Nephron (organoid): ENCODE results near the gene SIL1.
"Not testable (repeated sequence)": the region's sequence is repeated elsewhere in the genome, so short reads cannot be mapped to it uniquely, and the experiment has no call there.

Source experiments
- H3K27ac Mint-ChIP-seq, 3 experiments: 2 replicates each; pipeline ENCODE4 v1.8.0; 2020; ENCODE audit warnings: mixed read lengths in 3 of 3, mild to moderate bottlenecking in 2 of 3, moderate library complexity in 1 of 3
- H3K27me3 Mint-ChIP-seq: 2 replicates; pipeline ENCODE4 v1.8.0; 2021; ENCODE audit warnings: low read depth, mild to moderate bottlenecking, moderate library complexity, mixed read lengths
- H3K36me3 Mint-ChIP-seq: 2 replicates; pipeline ENCODE4 v1.8.0; 2020; ENCODE audit warnings: low read depth, mixed read lengths
- H3K4me1 Mint-ChIP-seq: 2 replicates; pipeline ENCODE4 v1.8.0; 2020; ENCODE audit warnings: mixed read lengths
- H3K4me3 Mint-ChIP-seq, 3 experiments: 2 replicates each; pipeline ENCODE4 v1.8.0; 2020; ENCODE audit warnings: mild to moderate bottlenecking in 3 of 3, mixed read lengths in 3 of 3, moderate library complexity in 2 of 3
- H3K9me3 Mint-ChIP-seq: 2 replicates; pipeline ENCODE4 v1.8.0; 2020; ENCODE audit warnings: mixed read lengths
- CTCF ChIP-seq, 3 experiments: fragments of 200-600 bp; sonication (generic); IDR thresholded peaks; one replicate each; pipeline ENCODE4 v1.5.0; 2021; ENCODE audit warnings: antibody characterized with exemption in 3 of 3; ENCODE audit not compliant: unreplicated experiment in 3 of 3

The SIL1 gene

DNA sequence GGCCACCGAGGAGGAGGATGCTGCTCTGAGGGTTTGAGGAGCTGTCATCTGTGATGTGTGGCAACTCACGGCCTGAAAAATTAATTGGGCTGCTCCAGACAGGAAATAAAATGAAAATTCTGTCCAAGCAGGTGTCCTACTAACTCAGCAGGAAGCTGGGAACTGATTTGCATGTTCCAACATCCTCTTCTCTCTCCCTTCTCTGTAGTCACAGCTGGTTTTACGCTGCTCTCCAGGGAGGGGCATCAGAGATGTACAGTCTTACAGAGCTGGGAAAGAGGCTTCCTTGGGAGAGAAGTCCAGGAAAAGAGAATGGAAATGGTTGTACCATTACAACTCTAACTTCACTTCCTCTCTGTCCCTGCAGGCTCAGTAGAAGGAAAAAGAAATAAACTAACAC is 24.2 kb upstream of the SIL1 start:
- TF ChIP-seq CTCF (IDR thresholded peaks at IDR 0.05; ENCODE audit: unreplicated experiment in 3 of 3) = no peak
- no peaks in the 10 kb centered on the region for H3K4me1 Mint-ChIP-seq
- peaks cover 6% of the 10 kb centered on the region for H3K27me3 Mint-ChIP-seq
- H3K36me3 Mint-ChIP-seq = no peaks in the 10 kb centered on the region
- H3K4me3 Mint-ChIP-seq = no peak overlapping the region
- no peak overlapping the region for H3K27ac Mint-ChIP-seq
- peaks cover 5% of the 10 kb centered on the region for H3K9me3 Mint-ChIP-seq

DNA sequence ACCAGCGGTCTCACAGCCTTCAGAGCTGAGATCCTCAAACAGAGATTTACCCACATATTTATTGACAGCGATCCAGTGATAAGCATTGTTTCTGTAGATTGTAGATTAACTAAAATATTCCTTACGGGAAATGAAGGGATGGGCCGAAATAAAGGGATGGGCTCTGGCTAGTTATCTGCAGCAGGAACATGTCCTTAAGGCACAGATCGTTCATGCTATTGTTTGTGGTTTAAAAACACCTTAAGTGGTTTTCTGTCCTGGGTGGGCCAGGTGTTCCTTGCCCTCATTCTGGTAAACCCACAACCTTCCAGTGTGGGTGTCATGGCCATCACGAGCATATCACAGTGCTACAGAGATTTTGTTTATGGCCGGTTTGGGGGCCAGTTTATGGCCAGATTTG is 19.9 kb upstream of the SIL1 start:
- not testable (repeated sequence) for H3K36me3 Mint-ChIP-seq, H3K27ac Mint-ChIP-seq, H3K9me3 Mint-ChIP-seq, H3K27me3 Mint-ChIP-seq, H3K4me3 Mint-ChIP-seq
- H3K4me1 Mint-ChIP-seq = peaks cover 11% of the 10 kb centered on the region

DNA sequence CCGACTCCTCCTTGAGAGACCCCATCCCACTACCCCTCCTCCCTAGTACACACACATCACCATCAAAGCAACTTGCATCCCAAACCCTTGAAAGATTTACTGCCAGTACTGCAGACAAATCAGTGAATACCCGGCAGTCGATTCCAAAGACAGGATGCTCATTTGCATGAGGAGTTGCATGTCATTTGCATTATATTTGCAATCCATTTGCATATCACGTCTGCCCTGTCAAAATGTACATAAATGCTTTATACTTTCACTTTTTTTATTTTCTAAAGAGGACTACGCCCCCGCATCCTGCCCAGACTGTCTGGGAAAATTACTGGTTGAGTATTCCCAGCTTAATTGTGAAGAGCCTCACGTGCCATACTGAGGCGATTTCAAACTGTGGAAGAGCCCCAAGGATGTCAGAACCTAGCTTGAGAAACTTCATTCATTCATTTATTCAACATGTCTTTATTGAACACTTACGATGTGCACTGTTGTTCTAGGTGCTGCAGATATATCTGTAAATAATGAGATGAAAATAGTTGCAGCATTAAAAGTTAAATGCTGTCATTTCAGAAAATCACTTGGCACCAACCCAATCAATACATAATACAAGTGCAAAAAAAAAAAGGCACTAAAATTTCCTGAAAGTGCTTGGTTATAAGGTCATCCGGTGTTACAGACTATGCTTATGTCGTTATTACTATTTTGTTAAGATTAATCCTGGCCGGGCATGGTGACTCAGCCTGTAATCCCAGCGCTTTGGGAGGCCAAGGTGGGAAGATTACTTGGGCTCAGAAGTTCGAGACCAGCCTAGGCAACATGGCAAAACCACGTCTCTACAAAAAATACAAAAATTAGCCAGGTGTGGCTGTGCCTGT is 17.2 kb upstream of the SIL1 start:
- Mint-ChIP-seq H3K4me1 (peaks cover 11% of the 10 kb centered on the region), H3K9me3 (peaks cover 8% of the 10 kb centered on the region), H3K27ac (peak overlapping the region; percentile 9 to 70 (median 19)), H3K36me3 (no peaks in the 10 kb centered on the region), H3K27me3 (peaks cover 5% of the 10 kb centered on the region), H3K4me3 (no peak overlapping the region)
- no peak for TF ChIP-seq CTCF (IDR thresholded peaks at IDR 0.05; ENCODE audit: unreplicated experiment in 3 of 3)

DNA sequence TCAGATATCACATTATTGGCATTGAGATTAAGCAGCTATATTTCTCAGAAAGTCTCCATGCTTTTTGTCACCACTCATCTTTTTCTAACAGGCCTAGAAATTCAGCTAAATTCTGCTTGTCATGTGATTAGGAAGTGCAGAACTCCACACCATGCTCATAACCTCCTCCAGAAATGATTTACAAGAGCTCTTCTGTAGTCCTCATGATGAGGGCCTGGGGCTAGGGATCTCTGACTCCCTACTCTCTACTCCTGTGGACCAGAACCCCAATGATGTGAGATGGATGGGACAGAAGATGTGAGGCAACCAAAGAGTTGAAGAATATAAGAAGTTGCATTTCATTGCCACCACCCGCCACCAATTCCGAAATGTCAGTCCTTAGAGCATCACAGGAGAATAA is 16.5 kb upstream of the SIL1 start:
- Mint-ChIP-seq H3K4me3 (no peak overlapping the region), H3K4me1 (peaks cover 11% of the 10 kb centered on the region), H3K27me3 (peaks cover 5% of the 10 kb centered on the region), H3K36me3 (no peaks in the 10 kb centered on the region), H3K27ac (peak overlapping the region; percentile 9 to 70 (median 13)), H3K9me3 (peaks cover 8% of the 10 kb centered on the region)
- TF ChIP-seq CTCF (IDR thresholded peaks at IDR 0.05; ENCODE audit: unreplicated experiment in 3 of 3) = no peak

DNA sequence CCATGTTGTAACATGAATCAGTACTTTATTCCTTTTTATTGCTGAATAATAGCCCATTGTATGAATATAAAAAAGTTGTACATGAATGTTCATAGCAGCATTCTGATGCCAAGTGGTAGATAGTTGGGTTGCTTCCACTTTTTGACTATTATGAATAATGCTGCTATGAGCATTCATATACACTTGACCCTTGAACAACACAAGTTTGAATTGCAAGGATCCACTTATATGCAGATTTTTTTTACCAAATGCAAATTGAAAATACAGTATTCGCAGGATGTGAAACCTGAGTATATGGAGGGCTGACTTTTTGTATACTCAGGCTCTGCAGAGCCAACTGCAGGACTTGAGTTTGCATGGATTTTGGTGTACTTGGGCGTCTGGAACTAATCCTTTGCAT is 14.7 kb upstream of the SIL1 start:
- peaks cover 11% of the 10 kb centered on the region for H3K4me1 Mint-ChIP-seq
- peaks cover 3% of the 10 kb centered on the region for H3K9me3 Mint-ChIP-seq
- no peak for TF ChIP-seq CTCF (IDR thresholded peaks at IDR 0.05; ENCODE audit: unreplicated experiment in 3 of 3)
- H3K4me3 Mint-ChIP-seq = no peak overlapping the region
- H3K27ac Mint-ChIP-seq = peak overlapping the region in 1 of 3 experiments; percentile 17
- peaks cover 5% of the 10 kb centered on the region for H3K27me3 Mint-ChIP-seq
- H3K36me3 Mint-ChIP-seq = no peaks in the 10 kb centered on the region

DNA sequence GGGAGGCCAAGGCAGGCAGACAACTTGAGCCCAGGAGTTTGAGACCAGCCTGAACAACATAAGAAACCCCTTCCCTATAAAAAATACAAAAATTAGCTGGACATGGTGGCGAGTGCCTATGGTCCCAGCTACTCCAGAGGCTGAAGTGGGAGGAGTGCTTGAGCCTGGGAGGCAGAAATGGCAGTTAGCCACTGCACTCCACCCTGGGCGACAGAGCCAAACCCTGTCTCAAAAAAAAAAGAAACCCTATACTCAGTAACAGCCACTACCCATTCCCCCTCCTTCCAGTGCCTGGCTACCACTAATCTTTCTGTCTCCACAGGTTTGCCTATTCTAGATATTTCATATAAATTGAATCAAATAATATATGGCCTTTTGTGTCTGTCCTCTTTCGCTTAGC is 14.3 kb upstream of the SIL1 start:
- Mint-ChIP-seq H3K4me3 (no peak overlapping the region), H3K4me1 (peaks cover 11% of the 10 kb centered on the region)
- no peak for TF ChIP-seq CTCF (IDR thresholded peaks at IDR 0.05; ENCODE audit: unreplicated experiment in 3 of 3)

More for the DNA sequence above, 14.3 kb upstream of the SIL1 start:
- H3K27ac Mint-ChIP-seq = peak overlapping the region in 1 of 3 experiments; percentile 17
- H3K27me3 Mint-ChIP-seq = peaks cover 5% of the 10 kb centered on the region
- no peaks in the 10 kb centered on the region for H3K36me3 Mint-ChIP-seq
- peaks cover 3% of the 10 kb centered on the region for H3K9me3 Mint-ChIP-seq
